Fibroblast of the aortic adventitia (primary cell): ENCODE data around the gene SYT7. TPM values are rescaled to one million over a fixed set of nuclear protein-coding genes. Genes with fewer than 3 reads are reported as not detected.

Experiments
- DNase-seq: peaks from one replicate; pipeline ENCODE4 v3.0.0-alpha.2; 2010; ENCODE audit warnings: low read depth
- H3K4me3 ChIP-seq: 2 replicates; pipeline ENCODE4 v1.5.1; 2011; ENCODE audit warnings: low read depth, mild to moderate bottlenecking, control low read depth, low read length, moderate library complexity
- total RNA-seq: library from RNA; depleted of rRNA; stranded (reverse); fragments of >200 nt; gene quantifications from 2 replicates; pipeline ENCODE4 v1.2.3, GENCODE V29; 2012; ENCODE audit warnings: low replicate concordance
- TF ChIP-seq, protein P1 (sequence below): IDR thresholded peaks from 2 replicates; pipeline ENCODE4 v1.5.1; 2011; ENCODE audit warnings: mild to moderate bottlenecking, low read length, control low read depth, inconsistent platforms; ENCODE audit not compliant: insufficient read depth

Gene SYT7
- total RNA-seq, 1 donor = 112 TPM

DNA sequence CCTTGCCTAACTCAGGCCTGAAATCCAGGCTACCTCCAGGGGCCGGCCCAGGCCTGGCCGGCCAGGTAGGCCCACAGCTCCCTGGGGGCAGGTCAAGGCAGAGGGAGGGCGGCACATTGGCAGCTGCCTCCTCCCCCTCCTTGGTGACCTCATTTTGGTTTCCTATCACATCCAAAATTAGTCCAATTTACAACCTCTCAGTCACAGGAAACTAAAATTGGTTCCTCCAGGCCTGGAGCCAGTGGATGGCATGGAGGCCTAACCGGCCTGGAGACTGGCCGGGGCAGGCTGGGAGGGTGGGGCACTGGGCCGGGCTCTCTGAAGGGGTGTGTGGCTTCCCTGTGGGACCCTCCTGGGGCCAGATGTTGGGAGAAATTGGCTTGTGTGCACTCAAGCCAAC, 36.4 kb downstream of the SYT7 start:
- no peak for DNase-seq
- TF ChIP-seq, protein P1, sequence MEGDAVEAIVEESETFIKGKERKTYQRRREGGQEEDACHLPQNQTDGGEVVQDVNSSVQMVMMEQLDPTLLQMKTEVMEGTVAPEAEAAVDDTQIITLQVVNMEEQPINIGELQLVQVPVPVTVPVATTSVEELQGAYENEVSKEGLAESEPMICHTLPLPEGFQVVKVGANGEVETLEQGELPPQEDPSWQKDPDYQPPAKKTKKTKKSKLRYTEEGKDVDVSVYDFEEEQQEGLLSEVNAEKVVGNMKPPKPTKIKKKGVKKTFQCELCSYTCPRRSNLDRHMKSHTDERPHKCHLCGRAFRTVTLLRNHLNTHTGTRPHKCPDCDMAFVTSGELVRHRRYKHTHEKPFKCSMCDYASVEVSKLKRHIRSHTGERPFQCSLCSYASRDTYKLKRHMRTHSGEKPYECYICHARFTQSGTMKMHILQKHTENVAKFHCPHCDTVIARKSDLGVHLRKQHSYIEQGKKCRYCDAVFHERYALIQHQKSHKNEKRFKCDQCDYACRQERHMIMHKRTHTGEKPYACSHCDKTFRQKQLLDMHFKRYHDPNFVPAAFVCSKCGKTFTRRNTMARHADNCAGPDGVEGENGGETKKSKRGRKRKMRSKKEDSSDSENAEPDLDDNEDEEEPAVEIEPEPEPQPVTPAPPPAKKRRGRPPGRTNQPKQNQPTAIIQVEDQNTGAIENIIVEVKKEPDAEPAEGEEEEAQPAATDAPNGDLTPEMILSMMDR = no peak
- H3K4me3 ChIP-seq = no peak overlapping the region

DNA sequence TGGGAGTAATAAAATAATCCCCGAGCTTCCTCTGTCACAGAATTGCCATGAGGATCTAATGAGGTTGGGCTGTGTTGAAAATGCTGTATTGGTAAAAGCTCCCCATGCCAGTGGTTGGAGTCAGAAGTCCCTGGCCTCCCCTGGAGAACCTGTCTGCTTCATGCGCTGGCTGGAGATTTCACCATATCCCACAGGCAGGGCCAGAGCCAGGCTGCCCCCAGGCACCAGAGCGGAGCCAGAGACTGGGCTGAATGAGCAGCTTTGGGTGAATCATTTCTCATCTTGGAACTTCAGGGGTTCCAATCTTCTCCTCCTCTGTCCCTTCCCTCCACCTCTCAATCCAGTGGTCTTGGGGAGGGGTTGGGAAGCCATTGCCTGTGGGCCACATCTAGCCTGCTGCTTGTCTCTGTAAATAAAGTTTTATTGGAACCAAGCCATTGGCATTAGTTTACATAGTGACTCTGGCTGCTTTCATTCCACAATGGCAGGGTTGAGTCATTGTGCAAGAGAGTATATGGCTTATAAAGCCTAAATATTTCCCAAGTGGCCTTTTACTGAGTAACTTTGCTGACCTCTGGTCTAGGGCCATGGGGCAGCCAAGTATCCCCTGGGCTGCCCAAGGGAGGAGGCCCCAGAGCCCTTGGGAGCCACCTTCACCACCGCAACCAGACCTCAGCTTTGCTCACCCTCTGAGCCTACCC, 37.1 kb downstream of the SYT7 start:
- DNase-seq = peak; percentile 81
- no peak overlapping the region for H3K4me3 ChIP-seq
- TF ChIP-seq, protein P1 = no peak

DNA sequence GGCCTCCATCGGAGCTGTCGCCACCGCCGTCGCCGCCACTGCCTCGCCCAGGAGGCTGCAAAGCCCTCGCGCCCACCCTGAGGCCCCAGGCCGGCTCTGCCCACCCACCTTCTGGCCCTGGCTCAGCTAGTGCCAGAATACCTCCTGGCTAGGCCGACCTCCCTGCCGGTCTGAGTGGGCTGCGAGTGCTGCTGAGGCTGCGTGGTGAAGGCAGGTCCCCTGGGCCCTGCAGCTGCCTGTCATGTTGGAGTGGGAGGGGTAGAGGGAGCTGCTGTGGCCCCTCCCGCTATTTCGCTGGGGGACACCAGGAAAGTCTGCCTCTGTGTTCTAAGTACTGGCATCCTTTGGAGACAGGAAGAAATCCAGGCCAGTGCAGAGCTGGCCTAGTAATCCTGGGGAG, 38.2 kb downstream of the SYT7 start:
- TF ChIP-seq, protein P1 = no peak
- no peak for DNase-seq
- no peak overlapping the region for H3K4me3 ChIP-seq

DNA sequence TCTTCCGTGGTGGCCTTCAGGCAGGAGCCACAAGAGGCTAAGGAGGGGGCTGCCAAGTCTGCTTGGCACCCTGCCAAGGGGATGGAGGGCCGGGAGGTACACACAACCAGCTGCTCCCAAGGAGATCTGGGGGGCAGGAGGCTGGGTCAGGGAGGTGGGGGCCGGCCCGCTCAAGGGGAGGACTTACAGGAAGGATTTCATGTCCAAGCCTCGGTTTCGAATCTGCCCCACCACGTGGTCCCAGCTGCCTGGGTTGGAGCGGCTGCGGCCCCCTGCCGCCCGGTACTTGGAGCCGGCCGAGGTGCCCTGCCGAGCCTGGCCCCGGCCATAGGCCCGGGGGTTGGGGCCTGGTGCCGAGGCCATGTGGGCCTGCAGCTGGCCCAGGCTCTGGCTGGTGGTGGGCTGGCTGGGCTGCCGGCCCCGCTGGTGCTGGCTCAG, 38.8 kb downstream of the SYT7 start:
- TF ChIP-seq, protein P1 = no peak
- DNase-seq = no peak

DNA sequence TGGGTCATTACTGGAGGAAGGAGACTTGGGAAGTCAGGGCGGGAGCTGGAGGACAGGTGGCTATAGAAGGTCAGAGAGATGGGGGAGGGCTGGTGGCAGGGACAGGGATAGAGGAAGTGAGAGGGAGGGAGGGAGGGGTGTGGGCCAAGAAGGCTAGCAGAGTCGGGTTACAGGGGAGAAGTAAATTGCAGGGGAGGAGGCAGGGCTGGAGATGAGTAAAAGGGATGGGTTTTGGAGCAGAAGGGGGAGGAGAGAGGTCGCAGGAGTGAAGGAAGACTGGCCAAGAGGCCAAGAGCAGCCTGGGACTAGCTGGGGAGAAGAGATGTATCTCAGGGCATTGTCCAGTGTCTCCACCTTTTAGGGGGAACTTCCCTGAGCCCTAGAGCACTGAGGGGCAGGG, 39.3 kb downstream of the SYT7 start:
- peak; percentile 70 for DNase-seq
- TF ChIP-seq, protein P1 = no peak
- no peak overlapping the region for H3K4me3 ChIP-seq

More for the DNA sequence above, 38.8 kb downstream of the SYT7 start:
- H3K4me3 ChIP-seq = no peak overlapping the region

DNA sequence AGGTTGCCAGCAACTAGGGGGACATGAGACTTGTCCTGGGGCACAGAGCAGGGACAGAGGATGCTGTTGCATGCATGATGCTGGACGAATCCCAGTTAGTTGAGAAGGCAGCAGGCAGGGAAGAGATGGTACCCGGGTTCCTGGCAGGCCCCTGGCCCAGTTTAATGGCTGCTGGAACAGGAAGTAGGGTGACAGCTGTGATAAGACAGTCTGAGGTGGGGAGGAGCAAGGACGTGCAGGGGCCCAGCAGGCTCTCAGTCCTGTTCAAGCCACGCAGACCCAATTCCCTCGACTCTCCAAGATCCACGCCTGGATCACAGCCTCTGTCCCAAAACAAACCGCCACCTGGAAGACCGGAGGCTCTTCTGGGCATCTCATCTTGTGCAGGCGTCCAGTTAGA, 40.3 kb downstream of the SYT7 start:
- TF ChIP-seq, protein P1 = no peak
- DNase-seq = no peak
- no peak overlapping the region for H3K4me3 ChIP-seq
